Neuronal stem cell (in vitro differentiated cells): ENCODE results near the gene BIN1.
A peak's percentile ranks its signal among the peaks of the same experiment; 100 is the strongest.

Experiments used
- DNase-seq: peaks from one replicate; pipeline ENCODE4 v3.0.0-alpha.2; 2013; ENCODE audit warnings: low spot score
- H2AFZ ChIP-seq: one replicate; pipeline ENCODE4 v1.6.1; 2013; ENCODE audit warnings: mild to moderate bottlenecking, low read length, inconsistent platforms
- H2AK5ac ChIP-seq: 2 replicates; pipeline ENCODE4 v1.6.1; 2013; ENCODE audit warnings: low read depth, mild to moderate bottlenecking, inconsistent platforms, low read length, moderate library complexity, mixed read lengths
- H2BK120ac ChIP-seq: 2 replicates; pipeline ENCODE4 v1.6.1; 2013; ENCODE audit warnings: low read depth, mild to moderate bottlenecking, inconsistent platforms, low read length, moderate library complexity, mixed read lengths
- H2BK12ac ChIP-seq: one replicate; pipeline ENCODE4 v1.6.1; 2013; ENCODE audit warnings: low read length, inconsistent platforms
- H2BK15ac ChIP-seq: 2 replicates; pipeline ENCODE4 v1.6.1; 2013; ENCODE audit warnings: mild to moderate bottlenecking, low read length, inconsistent platforms, mixed read lengths
- H2BK5ac ChIP-seq: one replicate; pipeline ENCODE4 v1.6.1; 2013; ENCODE audit warnings: inconsistent platforms, mild to moderate bottlenecking, low read length, moderate library complexity
- H3K14ac ChIP-seq: one replicate; pipeline ENCODE4 v1.6.1; 2013; ENCODE audit warnings: low read length, inconsistent platforms
- H3K18ac ChIP-seq: 2 replicates; pipeline ENCODE4 v1.6.1; 2013; ENCODE audit warnings: low read length, inconsistent platforms
- H3K23ac ChIP-seq: 2 replicates; pipeline ENCODE4 v1.6.1; 2013; ENCODE audit warnings: low read depth, mild to moderate bottlenecking, mixed read lengths, low read length, inconsistent platforms; ENCODE audit not compliant: poor library complexity
- H3K27ac ChIP-seq: replicated peaks from 3 replicates; pipeline ENCODE4 v1.5.1; 2013; ENCODE audit warnings: low read length, inconsistent platforms
- H3K27me3 ChIP-seq, 3 experiments: 2 replicates each; pipeline ENCODE4 v1.6.1; 2013; ENCODE audit warnings: low read length in 3 of 3, mild to moderate bottlenecking in 2 of 3, inconsistent platforms in 1 of 3, low read depth in 1 of 3, mixed read lengths in 1 of 3, moderate library complexity in 1 of 3; ENCODE audit not compliant: control insufficient read depth in 3 of 3, insufficient read depth in 3 of 3
- H3K36me3 ChIP-seq, 2 donors: replicated peaks in 1 of 2; 2 replicates each; pipeline ENCODE4 v1.6.1; 2013; ENCODE audit warnings: low read length in 2 of 2; ENCODE audit not compliant: control insufficient read depth in 2 of 2, insufficient read depth in 2 of 2
- H3K4ac ChIP-seq: 2 replicates; pipeline ENCODE4 v1.6.1; 2013; ENCODE audit warnings: inconsistent platforms, mild to moderate bottlenecking, low read length, moderate library complexity
- H3K4me1 ChIP-seq, 2 donors: 1 replicate in 1 of 2; 2 replicates in 1 of 2; pipeline ENCODE4 v1.6.1; 2013; ENCODE audit warnings: low read length in 2 of 2, low read depth in 1 of 2; ENCODE audit not compliant: control insufficient read depth in 2 of 2, insufficient read depth in 1 of 2
- H3K4me2 ChIP-seq: one replicate; pipeline ENCODE4 v1.6.1; 2013; ENCODE audit warnings: mild to moderate bottlenecking, low read length, inconsistent platforms; ENCODE audit not compliant: insufficient read depth, poor library complexity, severe bottlenecking
- H3K4me3 ChIP-seq, 2 donors: 2 replicates each; pipeline ENCODE4 v1.5.1; 2013; ENCODE audit warnings: low read length in 2 of 2, mild to moderate bottlenecking in 2 of 2, inconsistent platforms in 1 of 2, moderate library complexity in 1 of 2
- H3K79me1 ChIP-seq: one replicate; pipeline ENCODE4 v1.6.1; 2013; ENCODE audit warnings: low read depth, mild to moderate bottlenecking, inconsistent platforms, low read length, moderate library complexity
- H3K9ac ChIP-seq: one replicate; pipeline ENCODE4 v1.6.1; 2013; ENCODE audit warnings: mild to moderate bottlenecking, low read depth, low read length, inconsistent platforms; ENCODE audit not compliant: poor library complexity
- H3K9me3 ChIP-seq, 2 donors: replicated peaks in 1 of 2; 2 replicates each; pipeline versions ENCODE3 to v1.6.1; 2013; ENCODE audit warnings: low read length in 2 of 2, mild to moderate bottlenecking in 2 of 2, inconsistent platforms in 1 of 2, low read depth in 1 of 2, mixed read lengths in 1 of 2, moderate library complexity in 1 of 2; ENCODE audit not compliant: control insufficient read depth in 2 of 2, insufficient read depth in 1 of 2
- H4K8ac ChIP-seq: one replicate; pipeline ENCODE4 v1.6.1; 2013; ENCODE audit warnings: low read depth, mild to moderate bottlenecking, inconsistent platforms, low read length, moderate library complexity
- H4K91ac ChIP-seq: one replicate; pipeline ENCODE4 v1.6.1; 2013; ENCODE audit warnings: low read length, low read depth, mild to moderate bottlenecking, inconsistent platforms; ENCODE audit not compliant: poor library complexity
- WGBS, 2 donors: extraction: QIAGEN DNeasy Blood & Tissue Kit; methylation state at CpG; one replicate each; pipeline ENCODE4 v1.1.7; 2013; ENCODE audit warnings: missing lambda C conversion rate in 2 of 2, mixed read lengths in 1 of 2; ENCODE audit not compliant: insufficient read length in 2 of 2, insufficient replicate concordance in 1 of 2; ENCODE audit errors: extremely low coverage in 2 of 2; 5-methylcytosine and 5-hydroxymethylcytosine counted together

Gene BIN1

DNA sequence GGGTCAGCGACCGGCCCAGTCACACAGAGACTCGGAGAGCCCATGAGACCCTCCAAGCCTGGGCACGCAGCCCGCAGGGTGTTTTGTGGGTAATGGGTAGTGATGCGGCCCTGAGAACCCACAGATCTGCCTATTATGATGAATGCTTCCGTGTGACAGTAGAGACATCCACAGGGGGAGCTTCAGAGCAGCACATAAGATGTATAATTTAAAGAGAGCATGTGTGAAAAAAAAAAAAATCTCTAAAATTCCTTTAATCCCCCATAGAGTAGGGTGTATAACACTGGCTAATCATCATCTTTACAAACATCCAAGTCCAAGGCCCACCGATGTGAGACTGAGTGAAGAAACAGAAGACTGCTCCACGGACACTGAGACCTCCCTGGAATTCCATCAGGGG lies 34.6 kb downstream of the BIN1 start:
- Histone ChIP-seq H2BK5ac (no peak overlapping the region), H2AK5ac (peak overlapping the region; percentile 63), H2BK15ac (no peak overlapping the region), H3K36me3 (peaks cover 7 to 12% of the 10 kb centered on the region in 2 donors), H3K4me3 (no peak overlapping the region), H3K9ac (no peak overlapping the region), H3K9me3 (no peaks in the 10 kb centered on the region), H3K18ac (peak overlapping the region; percentile 28), H3K4ac (no peak overlapping the region), H3K23ac (peak overlapping the region; percentile 25), H3K4me1 (peaks cover 6% of the 10 kb centered on the region in 2 donors), H4K91ac (no peak overlapping the region), H2AFZ (no peak overlapping the region), H2BK12ac (no peak overlapping the region), H2BK120ac (no peak overlapping the region), H4K8ac (no peak overlapping the region), H3K14ac (no peak overlapping the region), H3K27ac (no peak overlapping the region), H3K79me1 (peaks cover 9% of the 10 kb centered on the region), H3K27me3 (no peaks in the 10 kb centered on the region), H3K4me2 (no peak overlapping the region)
- DNase-seq, result no peak
- WGBS, 2 donors, result no CpG with 5 or more reads among the region's 9 CpGs

DNA sequence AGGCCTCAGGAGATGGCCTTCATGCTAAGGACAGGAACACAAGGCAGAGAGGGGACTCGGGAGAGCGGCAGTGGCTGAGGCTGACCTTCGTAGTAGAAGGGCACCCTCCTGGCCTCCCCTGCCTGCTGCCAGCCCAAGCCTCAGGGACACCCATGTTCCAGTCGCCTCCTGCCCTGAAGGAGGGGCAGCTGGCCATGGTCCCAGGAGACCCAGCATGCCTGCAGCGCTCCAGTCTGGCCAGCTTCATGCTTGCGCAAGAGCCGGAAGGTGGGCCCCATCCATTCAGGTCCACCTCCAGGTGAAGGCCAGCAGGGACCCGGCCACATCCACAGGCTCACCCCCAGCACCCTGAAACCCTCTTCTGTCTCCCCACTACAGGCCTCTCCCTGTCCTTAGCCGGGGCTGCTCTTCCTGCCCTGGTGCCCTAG lies 35.0 kb downstream of the BIN1 start:
- no peak overlapping the region for H2BK15ac ChIP-seq
- H3K27ac ChIP-seq, result no peak overlapping the region
- H3K36me3 ChIP-seq, result peaks cover 7 to 12% of the 10 kb centered on the region in 2 donors
- no peaks in the 10 kb centered on the region for H3K27me3 ChIP-seq
- DNase-seq, result no peak
- no peak overlapping the region for H2BK12ac ChIP-seq
- H3K79me1 ChIP-seq, result peaks cover 4% of the 10 kb centered on the region
- H2BK120ac ChIP-seq, result no peak overlapping the region
- peak overlapping the region; percentile 25 for H3K23ac ChIP-seq
- peak overlapping the region; percentile 63 for H2AK5ac ChIP-seq
- peak overlapping the region; percentile 53 for H2BK5ac ChIP-seq
- peak overlapping the region; percentile 82 for H3K14ac ChIP-seq
- H3K9ac ChIP-seq, result no peak overlapping the region
- peak overlapping the region; percentile 84 for H3K4ac ChIP-seq
- no peak overlapping the region for H4K8ac ChIP-seq
- H3K9me3 ChIP-seq, result no peaks in the 10 kb centered on the region
- no peak overlapping the region for H3K4me2 ChIP-seq
- H3K18ac ChIP-seq, result peak overlapping the region; percentile 17
- no peak overlapping the region for H3K4me3 ChIP-seq
- peaks cover 6 to 7% of the 10 kb centered on the region in 2 donors for H3K4me1 ChIP-seq
- H4K91ac ChIP-seq, result no peak overlapping the region
- H2AFZ ChIP-seq, result no peak overlapping the region
- WGBS, 2 donors, result no CpG with 5 or more reads among the region's 9 CpGs

GRCh38 chr2:127070221-127070620 lies 36.7 kb downstream of the BIN1 start:
- Histone ChIP-seq H3K4me3 (no peak overlapping the region), H3K9ac (no peak overlapping the region), H3K9me3 (no peaks in the 10 kb centered on the region), H3K36me3 (peaks cover 6 to 12% of the 10 kb centered on the region in 2 donors), H2BK120ac (no peak overlapping the region), H3K14ac (no peak overlapping the region), H3K4me1 (peaks cover 10% of the 10 kb centered on the region in 2 donors), H2AK5ac (no peak overlapping the region), H2BK15ac (no peak overlapping the region), H4K91ac (no peak overlapping the region), H2AFZ (no peak overlapping the region), H2BK12ac (no peak overlapping the region), H3K27ac (no peak overlapping the region), H3K4me2 (no peak overlapping the region), H4K8ac (no peak overlapping the region), H3K79me1 (peaks cover 4% of the 10 kb centered on the region), H3K4ac (no peak overlapping the region), H2BK5ac (no peak overlapping the region), H3K27me3 (no peaks in the 10 kb centered on the region), H3K23ac (no peak overlapping the region), H3K18ac (no peak overlapping the region)
- no CpG with 5 or more reads among the region's 11 CpGs for WGBS, 2 donors
- DNase-seq, result no peak

DNA sequence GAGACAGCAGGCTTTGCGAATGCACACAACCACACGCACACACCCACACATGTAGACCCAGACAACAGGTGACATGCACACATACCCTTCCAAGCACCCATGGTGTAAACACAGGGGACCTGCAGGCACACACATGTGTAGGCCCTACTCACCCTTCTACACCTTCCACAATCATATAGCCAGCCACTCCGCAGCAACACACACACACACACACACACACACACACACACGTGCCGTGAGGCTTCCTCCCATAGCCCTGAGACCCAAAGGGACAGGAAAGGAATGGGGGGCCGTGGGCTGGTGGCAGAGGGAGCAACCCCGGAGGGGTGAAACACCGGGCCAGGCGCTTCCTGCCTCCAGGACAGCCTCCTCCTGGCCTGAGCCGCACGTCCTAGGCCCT lies 37.4 kb downstream of the BIN1 start:
- H3K79me1 ChIP-seq, result peaks cover 4% of the 10 kb centered on the region
- no peak overlapping the region for H4K8ac ChIP-seq
- no peak overlapping the region for H3K9ac ChIP-seq
- peaks cover 4 to 12% of the 10 kb centered on the region in 2 donors for H3K36me3 ChIP-seq
- H3K9me3 ChIP-seq, result no peaks in the 10 kb centered on the region
- no peak overlapping the region for H3K4me2 ChIP-seq
- no peak overlapping the region for H3K23ac ChIP-seq
- H4K91ac ChIP-seq, result no peak overlapping the region
- no peak overlapping the region for H2BK12ac ChIP-seq
- DNase-seq, result no peak
- H2AK5ac ChIP-seq, result no peak overlapping the region
- H3K4ac ChIP-seq, result no peak overlapping the region
- no peak overlapping the region for H2BK5ac ChIP-seq
- H3K14ac ChIP-seq, result no peak overlapping the region
- H3K27me3 ChIP-seq, result no peaks in the 10 kb centered on the region
- H3K4me3 ChIP-seq, result peak overlapping the region in 1 of 2 donors; percentile 12
- WGBS, 2 donors, result no CpG with 5 or more reads among the region's 11 CpGs
- peaks cover 15 to 16% of the 10 kb centered on the region in 2 donors for H3K4me1 ChIP-seq
- H2AFZ ChIP-seq, result no peak overlapping the region
- no peak overlapping the region for H2BK120ac ChIP-seq
- no peak overlapping the region for H3K27ac ChIP-seq
- no peak overlapping the region for H3K18ac ChIP-seq
- no peak overlapping the region for H2BK15ac ChIP-seq
